Cardiac muscle cell (in vitro differentiated cells and primary cell): ENCODE data around the gene RASGRF2. TPM values are rescaled to one million over a fixed set of nuclear protein-coding genes. Genes with fewer than 3 reads are reported as not detected.

ENCODE experiments used
- DNase-seq, 2 donors: peaks; one replicate each; pipeline versions ENCODE4 v3.0.0 to v3.0.0-alpha.2; 2010 to 2017; ENCODE audit warnings: low read depth in 1 of 2, low spot score in 1 of 2
- H3K27ac ChIP-seq: fragments of 200-600 bp; sonication (generic); 2 replicates; pipeline ENCODE4 v1.5.1; 2016
- H3K27me3 ChIP-seq: fragments of 200-600 bp; sonication (generic); 2 replicates; pipeline ENCODE4 v1.6.0; 2016; ENCODE audit warnings: control low read depth
- H3K36me3 ChIP-seq: fragments of 200-600 bp; sonication (generic); 2 replicates; pipeline ENCODE4 v1.5.1; 2016; ENCODE audit warnings: control low read depth
- H3K4me1 ChIP-seq: fragments of 200-600 bp; sonication (generic); 2 replicates; pipeline ENCODE4 v1.8.1; 2017; ENCODE audit warnings: low read depth, mild to moderate bottlenecking, mixed run types
- H3K4me3 ChIP-seq: fragments of 200-600 bp; sonication (generic); 2 replicates; pipeline ENCODE4 v1.5.1; 2016; ENCODE audit warnings: mild to moderate bottlenecking
- H3K9me3 ChIP-seq: fragments of 200-600 bp; sonication (generic); 2 replicates; pipeline ENCODE4 v1.5.1; 2017; ENCODE audit warnings: low read depth, mild to moderate bottlenecking, control low read depth
- CTCF ChIP-seq: IDR thresholded peaks from 2 replicates; pipeline ENCODE4 v1.5.1; 2012; ENCODE audit warnings: low read depth, mild to moderate bottlenecking, low read length
- polyA plus RNA-seq: library from polyadenylated mRNA; unstranded; fragments of >200 nt; fragmentation: Nextera tagmentation; extraction: Ambion mirVana; gene quantifications from 2 replicates; pipeline ENCODE4 v1.2.1, GENCODE V29; 2016
- total RNA-seq: library from RNA; depleted of rRNA; stranded (reverse); fragments of >200 nt; gene quantifications from 2 replicates; pipeline ENCODE4 v1.2.3, GENCODE V29; 2016

RASGRF2 gene
- total and polyA plus RNA-seq, 2 experiments from 2014 or later, result 0.06 to 0.33 TPM

DNA sequence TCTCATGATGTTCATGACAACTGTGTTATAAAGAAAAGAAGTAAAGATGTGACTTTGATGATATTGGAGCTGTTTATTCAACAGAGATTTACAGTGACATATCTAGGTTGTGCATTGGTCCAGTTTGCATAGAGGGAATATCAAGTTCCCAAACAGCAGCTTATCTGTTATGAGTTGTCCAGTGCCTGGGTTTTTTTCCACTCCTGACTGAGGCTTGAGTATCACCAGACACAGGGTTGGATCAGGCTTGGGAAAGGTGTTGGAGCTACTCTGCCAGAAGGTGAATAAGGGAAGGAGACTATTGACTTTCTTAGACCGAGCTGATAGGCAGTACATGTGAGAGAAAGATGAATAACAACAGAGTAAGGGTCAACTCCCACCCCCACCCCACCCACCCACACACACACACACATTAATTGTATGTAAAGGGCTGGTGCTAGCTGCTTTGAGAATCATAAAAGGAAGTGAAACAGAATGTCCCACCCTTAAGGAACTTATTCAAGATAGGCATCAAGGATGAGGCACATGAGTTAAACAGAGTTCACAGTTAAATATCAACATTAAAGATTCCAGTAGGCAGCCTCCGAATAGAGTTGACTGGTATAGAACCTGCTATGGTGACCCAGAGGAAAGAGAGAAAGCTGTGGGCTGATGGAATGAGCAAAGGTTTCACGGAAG, 33.0 kb upstream of the RASGRF2 start:
- DNase-seq, result no peak
- H3K4me3 ChIP-seq, result no peak overlapping the region
- no peaks in the 10 kb centered on the region for H3K27me3 ChIP-seq
- H3K9me3 ChIP-seq, result no peaks in the 10 kb centered on the region
- no peak for TF ChIP-seq CTCF
- H3K4me1 ChIP-seq, result no peaks in the 10 kb centered on the region
- no peaks in the 10 kb centered on the region for H3K36me3 ChIP-seq
- H3K27ac ChIP-seq, result no peak overlapping the region

- DNase-seq, result no peak
- no peak for TF ChIP-seq CTCF
- H3K4me3 ChIP-seq, result no peak overlapping the region
- no peaks in the 10 kb centered on the region for H3K36me3 ChIP-seq
- H3K4me1 ChIP-seq, result no peaks in the 10 kb centered on the region
- H3K27me3 ChIP-seq, result no peaks in the 10 kb centered on the region
- no peak overlapping the region for H3K27ac ChIP-seq
- H3K9me3 ChIP-seq, result no peaks in the 10 kb centered on the region
These were observed 32.1 kb upstream of the RASGRF2 start for GRCh38 chr5:80928073-80928472.

DNA sequence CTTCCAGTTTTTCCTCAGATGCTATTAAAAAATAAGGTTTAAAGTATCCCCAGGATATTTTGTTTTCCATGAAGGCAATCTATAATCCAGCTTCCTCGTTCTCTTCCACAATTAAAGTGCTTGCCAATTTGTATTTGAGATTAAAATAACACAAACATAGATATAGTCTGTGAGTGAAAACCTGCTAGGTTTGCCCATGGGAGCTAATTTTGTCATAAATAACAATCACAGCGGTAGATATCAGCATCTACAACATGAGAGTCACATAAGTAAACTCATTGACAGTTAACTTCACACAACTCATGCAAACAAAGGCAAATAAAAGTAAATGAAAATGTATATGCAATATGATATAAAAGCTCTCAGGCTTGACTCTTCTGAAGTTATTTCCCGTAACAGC, 29.2 kb upstream of the RASGRF2 start:
- Histone ChIP-seq H3K4me1 (no peaks in the 10 kb centered on the region), H3K36me3 (no peaks in the 10 kb centered on the region), H3K27ac (no peak overlapping the region), H3K4me3 (no peak overlapping the region), H3K27me3 (no peaks in the 10 kb centered on the region), H3K9me3 (no peaks in the 10 kb centered on the region)
- no peak for TF ChIP-seq CTCF
- no peak for DNase-seq

GRCh38 chr5:80931411-80931810, 28.8 kb upstream of the RASGRF2 start:
- Histone ChIP-seq H3K9me3 (no peaks in the 10 kb centered on the region), H3K4me1 (no peaks in the 10 kb centered on the region), H3K27ac (no peak overlapping the region), H3K27me3 (no peaks in the 10 kb centered on the region), H3K4me3 (no peak overlapping the region), H3K36me3 (no peaks in the 10 kb centered on the region)
- no peak for TF ChIP-seq CTCF
- no peak for DNase-seq

GRCh38 chr5:80933036-80933435, 27.1 kb upstream of the RASGRF2 start:
- H3K4me1 ChIP-seq, result no peaks in the 10 kb centered on the region
- H3K27ac ChIP-seq, result no peak overlapping the region
- H3K4me3 ChIP-seq, result no peak overlapping the region
- no peak for DNase-seq
- no peaks in the 10 kb centered on the region for H3K36me3 ChIP-seq
- no peak for TF ChIP-seq CTCF
- no peaks in the 10 kb centered on the region for H3K27me3 ChIP-seq
- no peaks in the 10 kb centered on the region for H3K9me3 ChIP-seq

- TF ChIP-seq CTCF, result no peak
- no peak for DNase-seq
- Histone ChIP-seq H3K9me3 (no peaks in the 10 kb centered on the region), H3K27me3 (no peaks in the 10 kb centered on the region), H3K36me3 (no peaks in the 10 kb centered on the region), H3K27ac (no peak overlapping the region), H3K4me1 (no peaks in the 10 kb centered on the region), H3K4me3 (no peak overlapping the region)
These were observed 25.4 kb upstream of the RASGRF2 start for GRCh38 chr5:80934751-80935150.
